Stimulated activated CD4-positive, alpha-beta T cell treated with anti-CD3 and anti-CD28 coated beads, TNF-alpha, amount 100 ng/mL, for 48 hours (primary cell): ENCODE measurements around the gene RDH16.

Source experiments
- DNase-seq, 3 donors: peaks; one replicate each; pipeline ENCODE4 v3.0.0-alpha.2; 2020; ENCODE audit warnings: low read depth in 3 of 3

RDH16 gene, protein sequence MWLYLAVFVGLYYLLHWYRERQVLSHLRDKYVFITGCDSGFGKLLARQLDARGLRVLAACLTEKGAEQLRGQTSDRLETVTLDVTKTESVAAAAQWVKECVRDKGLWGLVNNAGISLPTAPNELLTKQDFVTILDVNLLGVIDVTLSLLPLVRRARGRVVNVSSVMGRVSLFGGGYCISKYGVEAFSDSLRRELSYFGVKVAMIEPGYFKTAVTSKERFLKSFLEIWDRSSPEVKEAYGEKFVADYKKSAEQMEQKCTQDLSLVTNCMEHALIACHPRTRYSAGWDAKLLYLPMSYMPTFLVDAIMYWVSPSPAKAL

DNA sequence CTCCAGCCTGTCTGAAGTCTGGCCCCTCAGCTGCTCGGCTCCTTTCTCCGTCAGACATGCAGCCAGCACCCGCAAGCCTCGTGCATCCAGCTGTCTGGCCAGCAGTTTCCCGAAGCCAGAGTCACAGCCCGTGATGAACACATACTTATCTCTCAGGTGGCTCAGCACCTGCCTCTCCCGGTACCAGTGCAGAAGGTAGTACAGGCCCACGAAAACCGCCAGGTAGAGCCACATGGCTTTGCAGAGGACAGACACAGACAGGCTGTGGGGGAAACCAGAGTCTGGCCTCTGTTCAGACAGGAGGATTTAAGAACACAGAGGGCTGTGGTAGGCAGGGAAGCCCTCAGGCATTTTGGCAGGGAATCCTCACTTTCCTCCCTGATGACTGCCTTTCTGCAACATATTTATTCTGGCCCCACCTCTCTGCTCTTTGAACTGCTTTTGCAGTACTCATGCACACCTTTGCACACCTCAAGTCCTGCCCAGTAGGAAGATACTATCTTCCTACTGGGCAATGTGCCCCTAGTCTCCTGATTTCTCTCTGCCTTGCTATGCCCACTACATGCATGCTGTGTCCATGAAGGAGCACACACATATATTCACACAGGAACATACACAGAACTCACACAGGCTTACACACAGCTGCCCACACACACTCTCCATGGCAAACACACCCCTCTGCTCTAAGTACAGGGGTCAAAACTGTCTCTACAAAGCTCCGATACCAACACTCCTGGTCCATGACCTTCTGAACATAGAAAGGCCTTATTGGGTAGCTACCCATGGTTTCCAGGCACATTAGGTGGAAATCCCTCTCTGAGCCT lies at the start of gene RDH16:
Gene RDH16, minus strand, starts transcription at position 380 of the 824 bp plus-strand sequence. Its CDS starts 146 bp downstream, at position 234.
- no peak for DNase-seq

DNA sequence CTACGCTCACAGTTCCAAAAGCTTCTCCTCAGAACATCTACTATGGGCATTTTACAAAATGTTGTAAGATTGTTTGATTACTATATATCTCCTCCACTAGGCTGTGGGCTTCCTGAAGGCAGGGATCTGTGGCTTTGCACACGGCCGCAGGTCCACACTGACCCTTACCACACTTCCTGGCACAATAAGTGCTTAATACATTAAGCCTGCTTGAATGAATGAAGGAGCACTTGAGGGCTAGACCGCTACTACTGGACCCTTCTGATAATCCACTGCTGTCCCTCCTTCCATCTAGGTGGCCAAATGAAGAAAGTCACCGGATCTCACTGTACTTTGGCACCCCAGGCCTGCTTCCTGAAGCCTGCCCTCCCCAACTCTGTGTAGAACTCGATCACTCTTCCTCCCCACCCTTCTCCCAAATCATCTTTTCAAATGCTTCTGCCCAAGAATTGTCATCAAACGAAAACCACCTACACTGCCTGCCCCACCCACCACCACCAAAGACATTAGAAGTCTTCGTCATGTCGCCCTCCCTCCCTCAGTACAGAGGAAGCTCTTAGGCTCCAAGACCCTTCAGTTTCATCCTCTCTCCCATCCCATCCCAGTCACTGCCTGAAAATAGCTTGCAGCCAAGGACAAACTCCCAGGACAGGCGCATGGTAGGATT lies 49.5 kb upstream of the RDH16 start:
- DNase-seq = no peak

DNA sequence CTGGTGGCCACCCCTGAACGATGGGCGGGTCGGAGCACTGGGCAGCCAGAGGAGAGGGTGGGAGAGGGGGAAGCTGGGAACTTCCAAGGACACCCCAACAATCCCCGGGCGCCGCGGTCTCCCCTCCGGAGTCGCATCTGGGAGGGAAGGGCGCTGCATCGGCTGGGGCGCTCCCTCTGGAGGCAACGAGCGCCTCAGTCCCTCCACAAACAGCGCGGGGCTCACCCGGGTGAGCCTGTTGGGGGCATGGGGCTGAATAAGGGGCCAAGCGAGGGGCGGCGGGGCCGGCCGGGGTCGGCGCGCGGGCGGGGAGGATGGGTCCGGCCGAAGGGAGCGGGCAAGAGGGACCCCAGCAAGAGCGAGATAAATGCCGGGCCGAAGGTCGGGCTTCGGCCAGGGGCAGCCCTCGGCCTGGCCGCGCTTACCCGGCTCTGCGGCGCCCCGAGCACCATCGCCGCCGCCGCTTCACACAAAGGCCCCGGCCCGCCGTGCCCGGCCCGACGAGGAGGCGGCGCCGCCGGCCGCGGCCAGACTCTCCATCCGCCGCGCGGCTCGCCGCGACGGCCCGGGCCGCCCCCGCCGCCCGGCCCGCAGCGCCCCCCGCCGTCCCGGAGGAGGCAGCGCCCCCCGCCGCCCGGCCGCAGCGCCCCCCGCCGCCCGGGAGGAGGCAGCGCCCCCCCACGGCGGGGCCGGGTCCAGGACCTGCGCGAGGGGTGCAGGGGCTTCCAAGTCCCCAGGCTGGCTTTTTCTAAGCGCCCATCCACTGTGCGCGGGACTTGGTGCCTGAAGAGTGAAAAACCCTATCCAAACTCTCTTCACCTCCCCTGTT lies 48.8 kb upstream of the RDH16 start, which contains the start of gene ZBTB39:
Gene ZBTB39, minus strand, starts transcription at position 567 of the 829 bp plus-strand sequence. CDS start 1,629 bp downstream, outside the sequence.
- peak in 2 of 3 donors; percentile 26 to 68 for DNase-seq

DNA sequence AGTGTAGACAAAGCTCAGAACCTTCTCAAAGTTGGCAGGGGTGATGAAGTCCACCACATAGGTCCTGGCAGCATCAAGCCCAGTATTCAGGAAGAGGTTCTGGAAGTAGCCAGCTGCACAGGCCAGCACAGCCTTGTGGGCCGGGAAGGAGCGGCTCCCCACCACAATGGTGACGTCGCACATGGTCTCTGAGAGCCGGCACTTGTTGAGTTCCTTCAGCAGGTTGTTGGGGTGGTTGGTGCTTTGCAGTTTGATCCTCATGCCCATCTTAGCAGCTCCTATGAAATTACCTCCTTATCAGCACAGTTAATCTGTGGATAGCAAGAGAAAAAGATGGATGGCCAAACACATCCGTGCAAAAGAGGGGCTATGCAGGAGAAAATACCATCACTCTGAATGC lies 47.2 kb upstream of the RDH16 start:
- DNase-seq = no peak

DNA sequence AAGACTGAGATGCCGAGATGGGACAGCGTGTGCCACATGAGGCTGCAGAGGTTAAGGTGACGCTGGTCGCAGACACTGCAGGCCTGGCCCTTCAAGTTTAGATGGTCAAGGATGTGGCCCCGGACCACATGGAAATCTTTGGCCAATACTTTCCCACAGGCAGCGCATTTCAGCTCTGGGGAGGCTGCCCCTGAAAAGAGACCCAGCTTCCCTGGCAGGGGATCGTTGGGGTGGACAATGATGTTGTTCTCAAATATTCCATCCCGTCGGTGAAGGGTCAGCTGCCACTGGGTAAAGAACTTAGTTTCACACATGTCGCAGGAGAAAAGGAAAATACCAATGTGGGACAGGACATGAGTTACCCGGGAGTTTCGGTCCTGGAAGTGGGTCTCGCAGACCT lies 46.0 kb upstream of the RDH16 start:
- no peak for DNase-seq

DNA sequence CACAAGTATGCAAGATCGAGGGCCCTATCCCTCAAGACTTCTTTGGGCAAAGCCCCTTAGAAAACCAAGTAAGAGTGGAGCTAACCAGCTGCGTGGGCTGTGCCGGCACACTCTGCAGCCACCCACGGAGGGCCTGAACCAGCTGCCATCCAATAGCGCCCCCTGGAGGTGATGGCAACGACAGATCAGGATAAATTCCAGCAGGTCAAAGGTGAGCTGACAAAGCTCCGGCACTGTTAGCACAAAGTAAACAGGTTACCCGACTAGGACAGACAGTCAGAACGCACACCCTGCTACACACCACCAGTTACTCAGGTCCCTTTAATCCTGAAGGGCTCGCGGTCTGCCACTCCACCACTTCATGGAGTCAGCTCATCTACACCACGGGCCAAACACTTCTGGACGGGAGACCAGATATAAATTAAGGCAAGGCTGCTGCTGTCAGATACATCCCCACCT lies 44.1 kb upstream of the RDH16 start:
- DNase-seq = peak; percentile 52 to 78 (median 60)

DNA sequence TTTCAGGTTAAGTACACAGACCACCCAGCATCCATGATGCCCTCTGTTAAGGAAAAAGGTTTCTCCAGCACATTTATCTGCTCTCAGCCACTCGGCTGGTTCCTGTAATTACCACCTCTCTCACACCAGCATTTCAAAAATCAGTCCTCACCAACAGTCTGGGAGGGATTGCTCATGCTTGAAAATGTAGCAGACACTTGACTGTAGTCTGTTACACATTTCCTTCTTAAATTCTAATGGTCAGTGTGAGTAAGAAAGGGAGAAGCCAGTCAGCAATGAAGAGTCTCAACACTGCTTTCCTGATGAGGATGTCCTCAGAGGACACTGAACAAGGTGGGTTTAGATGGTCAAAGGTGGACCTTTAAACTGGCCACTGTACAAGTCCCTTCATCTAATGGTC lies 43.0 kb upstream of the RDH16 start:
- DNase-seq = no peak

DNA sequence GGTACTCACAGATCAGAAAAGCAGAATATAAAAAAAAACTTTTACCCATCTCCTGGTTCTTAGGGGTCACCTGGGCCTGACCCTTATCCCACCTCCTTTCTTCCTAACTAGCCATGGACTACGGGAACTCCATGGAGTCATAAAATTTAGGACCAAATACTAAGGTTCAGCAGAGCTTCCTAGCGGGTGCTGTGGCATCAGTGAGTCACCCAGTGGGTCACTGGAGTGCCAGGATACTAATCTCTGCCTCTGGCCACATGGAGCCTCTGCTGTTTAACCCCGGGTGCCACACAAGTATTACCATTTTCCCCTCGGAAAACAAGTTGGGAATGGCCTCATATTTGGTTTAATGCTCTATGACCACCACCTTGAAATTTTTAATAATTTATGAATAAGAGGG lies 42.0 kb upstream of the RDH16 start:
- no peak for DNase-seq

DNA sequence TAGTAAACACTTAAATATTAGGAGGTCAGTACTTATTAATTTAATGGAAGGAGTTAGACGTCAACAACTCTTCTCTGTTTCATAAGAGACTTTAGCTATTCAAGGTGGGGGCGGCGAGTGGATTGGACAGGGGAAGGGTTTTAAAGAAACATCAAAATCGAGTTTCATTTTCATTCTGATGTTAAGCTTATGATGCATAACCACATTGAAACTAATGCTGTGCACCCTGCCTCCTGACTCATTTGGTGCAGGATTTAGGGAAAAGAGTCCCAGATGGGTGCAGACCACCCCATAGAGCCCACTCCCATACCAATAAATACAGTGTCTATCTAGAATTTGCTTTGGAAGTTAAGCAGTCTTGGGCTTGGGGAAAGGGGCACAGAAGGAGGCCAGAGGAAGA lies 41.6 kb upstream of the RDH16 start:
- peak; percentile 27 to 63 (median 37) for DNase-seq

DNA sequence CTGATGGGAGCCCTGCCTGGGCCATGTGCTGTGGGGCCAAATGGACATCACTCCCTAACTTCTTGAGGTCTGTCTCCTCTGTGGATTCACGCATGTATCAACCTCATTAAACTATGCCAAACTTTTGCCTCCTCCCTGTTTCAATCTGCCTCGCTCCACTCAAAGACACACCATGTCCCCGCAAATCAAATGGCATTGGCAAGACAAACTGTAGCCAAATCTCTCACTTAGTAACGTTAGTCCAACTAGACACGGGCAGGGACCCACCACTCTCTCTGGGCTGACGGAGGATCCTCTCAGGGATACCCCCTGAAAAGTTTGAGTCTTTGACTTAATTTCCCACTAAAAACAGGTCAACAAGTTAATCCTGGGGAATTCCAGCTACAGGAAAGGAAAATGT lies 40.9 kb upstream of the RDH16 start:
- DNase-seq = no peak

DNA sequence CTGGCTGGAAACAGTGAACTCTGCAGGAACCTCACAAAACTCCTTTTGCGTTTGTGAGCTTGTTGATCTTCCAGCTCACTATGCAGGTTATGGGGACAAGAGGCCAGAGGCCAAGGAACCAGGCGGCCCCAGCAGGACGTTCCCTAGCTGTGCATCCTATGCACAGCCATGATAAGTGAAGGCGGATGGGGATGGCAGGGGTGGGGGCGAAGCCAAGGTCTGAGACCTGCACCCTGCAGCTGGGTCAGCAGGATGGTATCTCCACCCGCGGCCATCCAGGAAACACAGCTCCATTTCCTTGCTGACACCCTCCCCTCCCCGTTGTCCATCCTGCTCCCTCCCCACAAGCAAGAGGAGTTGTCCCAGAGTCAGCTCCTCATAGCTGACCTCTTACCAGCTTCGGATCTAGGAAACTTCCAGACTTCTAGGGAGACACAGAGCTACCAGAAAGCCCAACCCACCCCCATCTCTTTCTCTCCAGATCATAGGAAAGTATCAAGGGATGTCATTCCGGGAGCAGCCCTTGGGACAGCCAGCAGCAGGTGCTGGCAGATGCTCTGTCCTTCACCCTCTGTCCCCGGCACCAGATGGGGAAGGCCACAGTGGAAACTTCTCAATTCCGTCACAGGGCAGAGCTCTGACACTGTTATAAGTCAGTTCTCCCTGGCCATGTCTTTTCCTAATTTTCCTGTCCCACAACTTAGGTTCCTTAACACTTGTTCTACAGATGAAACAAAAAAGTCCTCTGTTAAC lies 39.6 kb upstream of the RDH16 start:
- no peak for DNase-seq

DNA sequence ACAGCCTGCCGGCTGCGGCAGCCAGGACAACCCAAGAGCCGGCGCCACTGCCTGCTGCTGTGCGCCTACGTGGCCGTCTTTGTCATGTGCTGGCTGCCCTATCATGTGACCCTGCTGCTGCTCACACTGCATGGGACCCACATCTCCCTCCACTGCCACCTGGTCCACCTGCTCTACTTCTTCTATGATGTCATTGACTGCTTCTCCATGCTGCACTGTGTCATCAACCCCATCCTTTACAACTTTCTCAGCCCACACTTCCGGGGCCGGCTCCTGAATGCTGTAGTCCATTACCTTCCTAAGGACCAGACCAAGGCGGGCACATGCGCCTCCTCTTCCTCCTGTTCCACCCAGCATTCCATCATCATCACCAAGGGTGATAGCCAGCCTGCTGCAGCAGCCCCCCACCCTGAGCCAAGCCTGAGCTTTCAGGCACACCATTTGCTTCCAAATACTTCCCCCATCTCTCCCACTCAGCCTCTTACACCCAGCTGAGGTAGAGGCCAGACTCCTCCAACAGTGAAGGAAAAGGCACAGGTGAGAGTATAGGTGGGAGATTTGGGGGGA lies 38.6 kb upstream of the RDH16 start:
- no peak for DNase-seq

DNA sequence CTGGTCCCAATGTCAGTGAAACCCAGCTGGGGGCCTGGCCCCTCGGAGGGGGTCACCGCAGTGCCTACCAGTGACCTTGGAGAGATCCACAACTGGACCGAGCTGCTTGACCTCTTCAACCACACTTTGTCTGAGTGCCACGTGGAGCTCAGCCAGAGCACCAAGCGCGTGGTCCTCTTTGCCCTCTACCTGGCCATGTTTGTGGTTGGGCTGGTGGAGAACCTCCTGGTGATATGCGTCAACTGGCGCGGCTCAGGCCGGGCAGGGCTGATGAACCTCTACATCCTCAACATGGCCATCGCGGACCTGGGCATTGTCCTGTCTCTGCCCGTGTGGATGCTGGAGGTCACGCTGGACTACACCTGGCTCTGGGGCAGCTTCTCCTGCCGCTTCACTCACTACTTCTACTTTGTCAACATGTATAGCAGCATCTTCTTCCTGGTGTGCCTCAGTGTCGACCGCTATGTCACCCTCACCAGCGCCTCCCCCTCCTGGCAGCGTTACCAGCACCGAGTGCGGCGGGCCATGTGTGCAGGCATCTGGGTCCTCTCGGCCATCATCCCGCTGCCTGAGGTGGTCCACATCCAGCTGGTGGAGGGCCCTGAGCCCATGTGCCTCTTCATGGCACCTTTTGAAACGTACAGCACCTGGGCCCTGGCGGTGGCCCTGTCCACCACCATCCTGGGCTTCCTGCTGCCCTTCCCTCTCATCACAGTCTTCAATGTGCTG lies 38.0 kb upstream of the RDH16 start:
- no peak for DNase-seq

DNA sequence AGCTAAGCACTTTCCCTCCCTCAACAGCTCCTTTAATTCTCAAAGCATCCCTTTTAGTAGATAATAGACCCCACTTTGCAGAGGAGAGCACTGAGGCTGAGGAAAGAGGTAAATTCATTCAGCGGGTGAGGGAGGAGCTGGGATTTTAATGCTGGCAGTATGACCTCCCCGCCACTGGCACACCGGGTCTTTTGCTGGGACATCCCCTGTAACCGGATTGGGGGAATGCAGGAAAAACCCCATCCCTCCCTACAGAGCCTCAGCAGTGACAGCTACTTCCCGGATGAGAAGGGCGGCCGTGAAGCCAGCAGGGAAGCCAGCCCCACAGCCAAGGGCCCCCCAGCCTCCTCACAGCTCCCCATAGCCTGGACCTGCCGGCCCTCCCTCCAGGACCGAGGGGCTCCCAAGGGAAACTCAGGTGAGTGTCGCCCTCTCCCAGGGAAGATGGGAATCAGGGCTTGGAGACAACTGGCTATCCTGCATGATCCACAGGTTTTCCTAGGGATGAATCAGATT lies 36.9 kb upstream of the RDH16 start:
- no peak for DNase-seq

DNA sequence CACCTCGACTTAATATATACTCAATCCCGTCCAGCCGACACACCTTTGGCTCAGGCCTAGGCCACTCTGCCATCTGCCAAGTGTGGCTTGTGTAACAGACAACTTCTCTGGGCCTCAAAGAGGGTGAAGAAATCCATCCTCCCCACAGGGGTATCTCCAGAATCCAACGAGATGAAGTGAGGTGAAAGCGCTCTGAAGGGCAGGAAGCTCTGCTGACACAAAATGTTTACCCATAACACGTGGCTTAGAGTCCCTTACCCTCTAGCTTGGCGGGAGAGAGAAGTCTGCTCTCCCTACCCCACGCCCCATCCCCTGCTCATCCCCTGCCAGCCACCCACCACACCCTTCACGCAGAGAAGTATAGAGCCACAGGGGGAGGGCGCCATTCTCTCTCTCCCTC lies 35.9 kb upstream of the RDH16 start:
- no peak for DNase-seq

DNA sequence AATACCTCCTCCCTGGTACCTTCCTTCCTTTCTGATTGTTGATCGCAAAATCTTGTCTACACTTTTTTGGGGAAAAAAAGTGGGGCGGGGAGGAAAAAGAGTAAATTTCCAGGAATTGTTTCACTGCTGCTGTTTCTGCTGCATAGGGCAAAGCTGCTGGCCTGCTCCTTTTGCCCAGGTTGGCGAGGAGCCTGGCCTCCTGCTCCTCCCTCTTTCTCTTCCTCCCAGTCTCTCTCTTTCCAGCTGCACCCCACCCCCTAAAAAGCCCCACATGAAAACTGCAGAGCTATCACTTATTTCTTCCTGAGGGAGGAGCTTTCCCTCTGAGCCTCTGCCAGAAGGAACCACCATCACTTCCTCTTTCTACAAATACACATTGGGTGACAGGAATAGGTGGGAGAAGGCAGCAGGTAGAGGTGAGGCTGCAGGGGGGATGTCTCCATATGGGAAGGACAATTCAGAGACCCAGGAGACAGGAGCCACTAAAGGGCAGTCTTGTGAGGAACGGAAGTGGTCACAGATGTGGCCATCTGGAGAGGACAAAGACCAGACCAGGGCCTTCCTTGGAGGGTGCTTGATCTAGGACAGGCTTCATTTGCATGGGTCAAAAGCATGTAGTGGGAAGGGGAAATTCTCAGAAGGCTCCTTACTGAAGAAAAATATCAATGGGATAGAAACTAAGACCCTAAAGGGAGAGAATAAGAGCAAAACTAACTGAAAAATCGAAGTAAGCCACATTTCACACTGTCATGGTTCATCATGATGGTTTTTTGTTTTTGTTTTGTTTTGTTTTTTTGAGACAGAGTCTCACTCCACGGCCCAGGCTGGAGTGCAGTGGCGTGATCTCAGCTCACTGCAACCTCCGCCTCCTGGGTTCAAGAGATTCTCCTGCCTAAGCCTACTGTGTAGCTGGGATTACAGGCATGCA lies 34.2 kb upstream of the RDH16 start:
- DNase-seq = no peak

DNA sequence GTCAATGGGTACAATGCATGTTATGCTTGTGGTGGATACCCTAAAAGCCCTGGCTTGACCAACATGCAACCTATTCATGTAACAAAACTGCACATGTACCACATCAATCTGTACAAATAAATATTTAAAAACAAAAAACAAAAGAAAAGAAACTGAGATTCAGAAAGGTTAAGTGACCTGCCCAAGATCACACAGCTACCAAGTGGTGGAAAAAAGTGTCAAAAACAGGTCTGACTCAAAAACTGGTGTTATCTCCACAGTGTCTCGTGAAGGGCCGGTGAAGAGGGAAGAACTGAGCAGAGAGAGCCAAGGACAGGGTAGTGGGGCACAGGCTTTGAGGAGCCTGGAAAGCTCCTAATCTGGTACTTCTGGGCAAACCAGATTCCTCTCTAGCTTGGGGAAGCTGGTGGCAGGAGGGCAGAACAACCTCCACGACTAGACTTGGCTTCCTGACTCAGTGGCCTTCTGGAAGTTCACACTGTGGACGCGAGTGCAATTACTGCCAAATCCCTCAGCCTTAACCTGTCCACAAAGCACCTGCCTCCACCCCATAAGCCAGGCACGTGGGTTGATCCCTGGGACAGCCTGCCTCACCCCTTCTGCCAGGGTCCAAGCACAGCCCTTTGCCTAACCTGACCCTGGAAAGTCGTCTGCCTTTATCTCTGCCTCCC lies 33.4 kb upstream of the RDH16 start:
- no peak for DNase-seq
